Measurements from ENCODE around the gene HOXD12.

HOXD12 gene

GRCh38 chr2:176151442-176152287 lies 52.1 kb downstream of the HOXD12 start, which contains the start of gene HOXD4:
TSS of gene HOXD4 (plus strand) at chr2:176151550. CDS start at chr2:176151634, 84 bp downstream.
- no peak for DNase-seq

Data from NCI-H526 treated with DMSO at 0.1 percent for 48 hours (cell line).